Measurements from ENCODE around the gene NMNAT3. TPM values are rescaled to one million over a fixed set of nuclear protein-coding genes. Genes with fewer than 3 reads are reported as not detected.
A peak's percentile ranks its signal among the peaks of the same experiment; 100 is the strongest.

Gene NMNAT3
- total RNA-seq, 1 donor from 2014 or later: 13.6 TPM

DNA sequence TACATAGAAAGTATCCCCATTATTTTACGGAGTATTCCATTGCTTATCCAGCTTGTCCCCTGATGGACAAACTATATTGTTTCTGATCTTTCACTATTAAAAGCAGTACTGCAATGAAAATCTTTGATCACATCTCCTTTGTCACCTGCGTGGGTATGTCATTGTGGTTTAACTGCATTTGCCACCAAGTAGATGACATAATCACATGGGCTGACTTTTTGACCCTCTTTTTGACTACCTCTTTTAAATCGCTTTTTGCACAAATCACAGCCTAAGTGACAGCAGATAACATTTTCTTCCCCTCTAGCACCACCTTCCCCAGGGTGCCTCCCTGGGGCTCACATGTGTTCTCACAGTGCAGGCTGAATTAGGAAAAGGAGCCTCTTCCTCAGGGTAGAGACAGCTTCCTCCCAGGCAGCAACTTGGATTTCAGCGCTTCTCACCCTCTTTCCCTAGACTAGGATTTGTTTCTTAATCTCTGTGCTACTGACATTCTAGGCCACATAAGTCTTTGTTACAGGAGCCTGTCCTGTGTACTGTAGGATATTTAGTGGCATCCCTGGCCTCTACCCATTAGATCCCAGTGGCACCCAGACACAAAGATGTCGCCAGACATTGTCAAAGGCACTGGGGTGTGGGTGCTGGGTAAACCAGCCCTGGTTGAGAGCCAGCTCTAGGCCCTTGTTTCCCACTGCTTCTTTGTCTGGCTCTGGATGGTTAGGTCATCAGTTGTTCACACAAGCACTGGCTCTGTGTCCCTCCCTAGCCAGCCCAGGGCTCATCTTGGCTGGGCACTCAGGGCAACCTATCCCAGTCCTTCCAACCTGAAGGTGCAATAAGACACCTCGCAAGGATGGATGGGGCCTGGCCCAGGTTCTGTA lies 136.9 kb downstream of the NMNAT3 start:
- Mint-ChIP-seq H3K4me1 (peaks cover 57% of the 10 kb centered on the region), H3K9me3 (peaks cover 4% of the 10 kb centered on the region), H3K36me3 (peaks cover 7% of the 10 kb centered on the region), H3K27ac (peak overlapping the region; percentile 91), H3K27me3 (ENCODE audit: low read depth) (no peaks in the 10 kb centered on the region), H3K4me3 (peak overlapping the region; percentile 84)
- DNase-seq (ENCODE audit: low spot score in 2 of 2, unreplicated experiment in 2 of 2): no peak
- TF ChIP-seq, protein P1, sequence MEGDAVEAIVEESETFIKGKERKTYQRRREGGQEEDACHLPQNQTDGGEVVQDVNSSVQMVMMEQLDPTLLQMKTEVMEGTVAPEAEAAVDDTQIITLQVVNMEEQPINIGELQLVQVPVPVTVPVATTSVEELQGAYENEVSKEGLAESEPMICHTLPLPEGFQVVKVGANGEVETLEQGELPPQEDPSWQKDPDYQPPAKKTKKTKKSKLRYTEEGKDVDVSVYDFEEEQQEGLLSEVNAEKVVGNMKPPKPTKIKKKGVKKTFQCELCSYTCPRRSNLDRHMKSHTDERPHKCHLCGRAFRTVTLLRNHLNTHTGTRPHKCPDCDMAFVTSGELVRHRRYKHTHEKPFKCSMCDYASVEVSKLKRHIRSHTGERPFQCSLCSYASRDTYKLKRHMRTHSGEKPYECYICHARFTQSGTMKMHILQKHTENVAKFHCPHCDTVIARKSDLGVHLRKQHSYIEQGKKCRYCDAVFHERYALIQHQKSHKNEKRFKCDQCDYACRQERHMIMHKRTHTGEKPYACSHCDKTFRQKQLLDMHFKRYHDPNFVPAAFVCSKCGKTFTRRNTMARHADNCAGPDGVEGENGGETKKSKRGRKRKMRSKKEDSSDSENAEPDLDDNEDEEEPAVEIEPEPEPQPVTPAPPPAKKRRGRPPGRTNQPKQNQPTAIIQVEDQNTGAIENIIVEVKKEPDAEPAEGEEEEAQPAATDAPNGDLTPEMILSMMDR (IDR thresholded peaks at IDR 0.05; ENCODE audit: unreplicated experiment): no peak

DNA sequence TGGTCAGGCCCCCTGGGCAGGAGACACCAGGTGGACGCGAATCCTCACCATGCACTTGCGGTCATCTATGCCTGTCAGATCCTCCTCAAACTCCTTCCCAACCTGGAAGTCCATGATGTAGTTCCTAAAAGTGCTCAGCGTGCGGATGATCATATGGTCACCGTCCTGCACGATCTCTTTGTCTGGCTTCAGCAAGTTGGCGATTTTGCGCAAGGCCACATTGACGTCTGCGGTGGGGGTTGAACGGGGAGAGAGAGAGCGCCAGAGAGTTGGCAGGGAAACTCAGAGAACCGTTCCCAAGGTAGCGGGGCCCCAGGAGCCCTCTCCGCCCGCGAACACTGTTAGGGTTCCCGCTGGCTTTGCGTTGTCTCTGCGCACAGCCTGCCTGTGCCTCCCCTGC lies 139.0 kb downstream of the NMNAT3 start:
- Mint-ChIP-seq H3K27ac (peak overlapping the region; percentile 98), H3K4me1 (peaks cover 79% of the 10 kb centered on the region), H3K9me3 (no peaks in the 10 kb centered on the region), H3K27me3 (ENCODE audit: low read depth) (no peaks in the 10 kb centered on the region), H3K4me3 (peak overlapping the region; percentile 84), H3K36me3 (peaks cover 3% of the 10 kb centered on the region)
- TF ChIP-seq, protein P1 (IDR thresholded peaks at IDR 0.05; ENCODE audit: unreplicated experiment): no peak
- peak in 1 of 2 experiments; percentile 51 for DNase-seq (ENCODE audit: low spot score in 2 of 2, unreplicated experiment in 2 of 2)

DNA sequence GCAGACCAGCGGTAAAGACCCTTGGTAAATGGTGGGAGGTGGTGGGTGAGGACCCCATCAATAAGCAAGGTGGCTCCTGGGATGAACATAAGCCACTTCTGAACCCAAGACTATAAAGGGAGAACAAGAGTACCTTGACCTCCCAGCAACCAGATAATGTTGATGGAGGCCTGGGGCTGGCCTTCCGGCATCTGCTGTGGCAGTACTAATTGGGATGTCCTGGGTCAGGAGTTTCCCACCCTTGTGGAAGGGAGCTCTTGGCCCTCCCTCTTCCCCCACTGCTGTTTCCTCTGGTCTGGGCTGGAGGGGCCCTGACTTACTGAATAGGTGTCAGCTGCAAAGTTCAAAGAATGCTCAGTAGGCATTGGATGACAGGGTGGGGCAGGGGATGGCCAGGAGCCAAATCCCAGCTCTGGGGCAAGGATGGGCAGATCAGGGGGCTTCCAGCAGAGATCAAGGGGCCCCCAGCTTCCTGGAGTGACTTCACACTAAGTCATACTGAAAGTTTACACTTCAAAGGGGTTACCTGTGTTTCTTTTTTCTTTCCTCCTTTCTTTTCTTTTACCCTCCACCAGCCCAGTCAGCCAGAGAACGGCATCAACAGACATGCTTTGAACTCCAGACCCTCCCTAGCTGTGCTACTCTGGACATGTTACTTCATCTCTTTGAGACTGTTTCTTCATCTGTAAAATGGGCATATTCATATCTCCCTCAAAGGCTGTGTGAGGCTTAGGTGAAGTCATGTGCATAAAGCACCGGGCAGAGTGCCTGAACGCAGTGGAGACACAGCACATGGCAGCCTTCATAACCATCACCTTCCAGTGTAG lies 139.8 kb downstream of the NMNAT3 start:
- Mint-ChIP-seq H3K4me3 (peak overlapping the region; percentile 84), H3K27ac (peak overlapping the region; percentile 98), H3K27me3 (ENCODE audit: low read depth) (no peaks in the 10 kb centered on the region), H3K9me3 (no peaks in the 10 kb centered on the region), H3K36me3 (peaks cover 3% of the 10 kb centered on the region), H3K4me1 (peaks cover 85% of the 10 kb centered on the region)
- DNase-seq (ENCODE audit: low spot score in 2 of 2, unreplicated experiment in 2 of 2): no peak
- TF ChIP-seq, protein P1 (IDR thresholded peaks at IDR 0.05; ENCODE audit: unreplicated experiment): no peak

DNA sequence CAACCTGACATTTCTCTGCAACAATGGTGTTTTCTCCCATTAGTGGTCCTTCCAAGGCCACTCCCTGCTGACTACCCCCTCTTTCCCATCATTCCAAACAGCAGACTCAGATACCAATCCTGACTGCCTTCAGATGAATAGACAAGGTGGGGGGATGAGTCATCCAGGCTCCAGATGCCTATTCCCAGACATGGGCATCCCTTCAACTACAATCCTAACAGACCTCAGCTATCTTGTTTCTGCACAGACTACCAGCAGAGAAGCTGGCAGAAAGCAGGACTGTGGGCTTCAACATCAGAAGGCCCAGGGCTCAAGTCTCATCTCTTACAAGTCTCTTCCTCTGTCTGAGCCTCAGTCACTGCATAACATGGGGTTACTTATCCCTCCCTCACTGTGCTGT lies 140.4 kb downstream of the NMNAT3 start:
- no peak for DNase-seq (ENCODE audit: low spot score in 2 of 2, unreplicated experiment in 2 of 2)
- TF ChIP-seq, protein P1 (IDR thresholded peaks at IDR 0.05; ENCODE audit: unreplicated experiment): no peak
- H3K9me3 Mint-ChIP-seq: no peaks in the 10 kb centered on the region
- peaks cover 3% of the 10 kb centered on the region for H3K36me3 Mint-ChIP-seq
- peak overlapping the region; percentile 98 for H3K27ac Mint-ChIP-seq
- H3K4me3 Mint-ChIP-seq: peak overlapping the region; percentile 84
- peaks cover 85% of the 10 kb centered on the region for H3K4me1 Mint-ChIP-seq
- H3K27me3 Mint-ChIP-seq (ENCODE audit: low read depth): no peaks in the 10 kb centered on the region

DNA sequence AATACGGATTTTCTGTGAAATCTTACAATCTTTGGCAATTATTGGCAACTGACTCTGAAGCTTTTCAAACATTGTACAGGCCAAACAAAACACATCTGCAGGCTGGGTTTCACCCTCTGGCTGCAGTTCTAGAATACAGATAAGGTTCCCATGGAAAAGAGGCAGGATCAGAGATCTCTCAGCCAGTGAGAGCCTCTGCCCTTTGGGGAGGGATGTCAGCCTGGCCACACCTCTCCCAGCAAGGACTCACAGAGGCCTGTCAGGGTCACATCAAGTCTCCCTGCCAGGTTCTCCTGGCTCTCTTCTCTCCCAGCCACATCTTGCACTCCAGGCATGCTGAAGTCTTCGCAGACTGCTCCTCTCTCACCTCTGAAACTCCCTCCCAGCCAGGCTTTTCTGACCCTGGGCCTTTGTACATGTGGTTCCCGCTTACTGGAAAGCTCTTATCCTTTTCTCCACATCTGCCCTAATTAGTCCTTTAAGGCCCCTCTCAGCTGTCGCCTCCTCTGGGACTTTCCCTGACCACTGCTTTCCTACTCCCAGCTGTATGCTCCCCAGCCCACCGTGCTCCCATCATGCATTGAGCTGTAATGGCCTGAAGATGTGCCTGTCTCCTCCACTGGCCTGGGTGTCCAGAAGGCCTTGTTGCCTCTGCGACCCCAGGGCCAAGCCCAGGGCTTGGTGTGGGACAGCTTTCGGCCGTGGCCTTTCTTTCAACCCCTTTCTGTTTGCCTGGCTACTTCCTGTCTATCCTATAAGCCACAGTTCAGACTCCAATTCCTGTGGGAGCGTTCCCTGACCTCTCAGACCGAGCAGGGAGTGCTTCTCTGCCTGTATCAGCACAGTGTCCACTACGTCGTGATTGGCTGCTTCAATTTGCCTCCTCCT lies 142.5 kb downstream of the NMNAT3 start:
- Mint-ChIP-seq H3K27ac (peak overlapping the region; percentile 98), H3K27me3 (ENCODE audit: low read depth) (no peaks in the 10 kb centered on the region), H3K4me3 (peak overlapping the region; percentile 46)

More for the DNA sequence above, 142.5 kb downstream of the NMNAT3 start:
- TF ChIP-seq, protein P1 (IDR thresholded peaks at IDR 0.05; ENCODE audit: unreplicated experiment): no peak
- DNase-seq (ENCODE audit: low spot score in 2 of 2, unreplicated experiment in 2 of 2): no peak
- Mint-ChIP-seq H3K36me3 (peaks cover 5% of the 10 kb centered on the region), H3K4me1 (peaks cover 82% of the 10 kb centered on the region), H3K9me3 (no peaks in the 10 kb centered on the region)

Data from mesothelial cell of epicardium (in vitro differentiated cells).